SU-DHL-6 (cell line): Measurements from ENCODE around the gene NFIC.

Experiments used
- CTCF ChIP-seq: fragments of 200-600 bp; sonication (generic); IDR thresholded peaks from one replicate; pipeline ENCODE4 v1.5.1; 2017; ENCODE audit warnings: antibody characterized with exemption, mild to moderate bottlenecking, low read length, moderate library complexity; ENCODE audit not compliant: insufficient read depth, poor library complexity, severe bottlenecking
- EZH2phosphoT487 ChIP-seq: fragments of 200-600 bp; sonication (generic), shearing (Covaris generic); conservative IDR thresholded peaks from 2 replicates; pipeline ENCODE4 v1.6.1; 2018; ENCODE audit warnings: mild to moderate bottlenecking, antibody characterized with exemption, low read length, moderate library complexity, mixed read lengths

DNA sequence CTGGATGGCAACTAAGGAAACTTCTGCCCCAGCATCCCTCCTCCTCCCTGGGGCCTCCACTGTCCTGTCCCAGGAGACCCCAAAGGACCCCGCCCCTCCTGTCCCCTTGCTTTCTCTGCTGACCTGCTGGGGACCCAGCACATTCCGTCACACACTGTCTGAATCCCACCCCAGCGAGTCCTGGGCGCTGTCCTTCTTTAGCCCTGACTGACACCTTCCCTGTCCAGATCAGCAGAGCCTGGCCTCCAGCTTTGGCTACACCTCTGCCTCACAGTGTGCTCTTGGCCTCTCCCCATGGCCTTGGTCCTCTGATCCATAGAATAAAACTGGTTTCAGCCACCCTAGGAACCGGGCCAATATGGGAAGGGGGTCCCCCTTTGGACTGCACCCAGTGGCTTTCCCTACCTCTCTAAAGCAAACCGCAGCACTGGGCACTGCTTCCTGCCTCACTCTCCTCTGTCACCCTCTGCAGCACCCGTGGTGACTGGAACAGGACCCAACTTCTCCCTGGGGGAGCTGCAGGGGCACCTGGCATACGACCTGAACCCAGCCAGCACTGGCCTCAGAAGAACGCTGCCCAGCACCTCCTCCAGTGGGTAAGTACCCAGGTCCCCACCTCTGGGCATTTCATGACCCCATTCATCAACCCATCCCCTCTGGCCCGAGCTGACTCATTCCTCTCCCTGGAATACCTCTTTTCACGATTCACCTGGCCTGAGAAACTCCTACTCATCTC lies 67.6 kb downstream of the NFIC start:
- TF ChIP-seq EZH2phosphoT487: no peak
- TF ChIP-seq CTCF: no peak
